LHCN-M2 (cell line): ENCODE data around the gene VPS13D. TPM values are rescaled to one million over a fixed set of nuclear protein-coding genes. Genes with fewer than 3 reads are reported as not detected.

ENCODE experiments used
- DNase-seq: peaks from one replicate; pipeline ENCODE4 v3.0.0-alpha.2; 2012; ENCODE audit warnings: low read depth
- total RNA-seq: library from RNA; depleted of rRNA; stranded (reverse); fragments of >200 nt; gene quantifications from 2 replicates; pipeline ENCODE4 v1.2.3, GENCODE V29; 2014

The VPS13D gene
- total RNA-seq, 1 experiment from 2014 or later: 17.0 TPM

GRCh38 chr1:12405325-12406210 lies 175.7 kb downstream of the VPS13D start:
- DNase-seq: no peak

GRCh38 chr1:12406211-12407021 lies 176.6 kb downstream of the VPS13D start:
- DNase-seq: no peak

- peak; percentile 65 for DNase-seq
These were observed 177.5 kb downstream of the VPS13D start for GRCh38 chr1:12407050-12407961.

DNA sequence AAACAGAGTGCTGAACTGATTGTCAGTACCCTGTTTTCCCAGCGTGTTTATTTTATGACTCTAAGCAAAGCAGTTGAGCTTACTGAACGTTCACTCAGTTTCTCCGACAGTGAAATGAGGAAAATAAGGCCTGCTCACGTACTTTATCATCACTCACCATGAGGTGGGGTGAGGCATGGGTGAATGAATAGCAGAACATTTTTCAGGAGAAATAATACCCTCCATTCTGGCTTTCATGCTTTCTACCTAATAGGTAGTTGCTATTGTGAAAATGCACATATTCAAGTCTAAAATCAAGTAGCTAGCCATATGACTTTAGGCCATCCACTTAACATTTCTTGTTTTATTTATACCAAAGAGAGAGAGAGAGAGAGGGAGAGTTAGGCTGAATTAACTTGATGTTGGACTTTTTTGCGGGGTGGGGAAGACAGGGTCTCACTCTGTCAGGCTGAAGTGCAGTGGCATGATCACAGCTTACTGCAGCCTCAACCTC lies 178.2 kb downstream of the VPS13D start:
- DNase-seq: no peak

DNA sequence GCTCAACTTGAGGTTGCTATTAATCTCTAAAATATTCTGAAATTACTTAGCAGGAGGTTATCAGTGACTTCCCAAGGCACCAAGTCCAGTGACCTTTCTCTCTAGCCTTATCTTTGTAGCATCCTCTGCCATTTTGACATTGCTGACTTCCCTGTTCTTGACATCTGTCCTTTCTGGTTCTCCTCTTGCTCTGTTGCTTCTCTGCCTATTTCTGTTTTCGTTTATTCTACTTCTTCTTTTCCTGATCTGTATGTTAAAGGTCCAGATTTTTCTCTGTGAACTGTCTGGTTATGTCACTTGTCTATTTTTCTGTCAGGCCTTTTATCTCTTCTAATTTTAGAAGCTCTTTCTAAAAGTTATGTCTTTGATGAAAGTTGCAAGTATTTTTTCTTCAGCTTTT lies 178.8 kb downstream of the VPS13D start:
- DNase-seq: no peak

- no peak for DNase-seq
These were observed 179.9 kb downstream of the VPS13D start for GRCh38 chr1:12409681-12410080.

DNA sequence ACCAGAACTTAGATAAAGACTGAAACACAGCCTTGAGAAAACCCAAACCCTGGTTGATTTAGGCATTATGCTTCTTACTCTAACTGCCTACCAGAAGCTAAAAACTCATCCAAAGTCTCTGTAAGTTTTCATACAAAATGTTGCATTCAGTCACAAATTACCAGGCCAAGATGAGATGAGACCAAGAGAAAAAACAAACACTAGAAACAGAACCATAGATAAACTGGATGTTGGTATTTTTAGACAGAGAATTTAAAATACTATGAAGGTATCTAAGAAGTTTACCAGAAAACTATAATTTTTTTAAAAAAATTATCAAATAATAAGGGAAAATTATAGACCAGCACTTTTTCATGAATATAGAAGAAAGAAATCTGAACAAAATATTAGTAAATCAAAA lies 180.5 kb downstream of the VPS13D start:
- DNase-seq: no peak

DNA sequence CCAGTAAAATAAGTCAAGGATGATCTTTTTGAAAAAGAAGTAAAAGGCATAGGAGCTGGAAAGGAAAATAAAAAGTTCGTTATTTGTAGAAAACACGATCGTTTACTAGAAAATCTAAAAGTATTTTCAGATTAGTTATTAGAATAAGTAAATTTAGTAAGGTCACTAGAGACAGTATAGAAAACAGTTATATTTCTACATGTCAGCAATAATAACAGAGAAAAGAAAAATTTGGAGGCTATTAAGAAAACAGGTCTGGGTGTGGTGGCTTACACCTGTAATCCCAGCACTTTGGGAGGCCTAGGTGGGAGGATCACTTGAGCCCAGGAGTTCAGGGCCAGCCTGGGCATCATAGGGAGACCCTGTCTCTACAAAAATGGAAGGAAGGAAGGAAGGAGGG lies 181.3 kb downstream of the VPS13D start:
- DNase-seq: no peak

DNA sequence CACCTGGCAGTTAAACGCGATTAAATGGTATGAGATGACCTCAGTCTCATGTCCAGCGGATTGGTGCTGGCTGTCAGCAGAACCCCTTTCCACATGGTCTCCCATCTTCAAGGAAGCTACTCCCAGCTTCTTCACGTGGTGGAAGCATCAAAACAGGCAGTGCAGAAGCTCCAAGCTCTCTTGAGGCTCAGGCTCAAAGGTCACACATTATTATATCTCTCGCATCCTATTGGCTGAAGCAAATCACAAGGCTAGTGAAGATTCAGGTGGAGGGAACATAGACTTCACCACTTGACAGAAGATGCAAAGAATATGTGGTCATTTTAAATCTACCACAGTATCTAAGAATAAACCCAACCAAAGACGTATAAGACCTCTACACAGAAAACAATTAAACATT lies 181.9 kb downstream of the VPS13D start:
- no peak for DNase-seq

DNA sequence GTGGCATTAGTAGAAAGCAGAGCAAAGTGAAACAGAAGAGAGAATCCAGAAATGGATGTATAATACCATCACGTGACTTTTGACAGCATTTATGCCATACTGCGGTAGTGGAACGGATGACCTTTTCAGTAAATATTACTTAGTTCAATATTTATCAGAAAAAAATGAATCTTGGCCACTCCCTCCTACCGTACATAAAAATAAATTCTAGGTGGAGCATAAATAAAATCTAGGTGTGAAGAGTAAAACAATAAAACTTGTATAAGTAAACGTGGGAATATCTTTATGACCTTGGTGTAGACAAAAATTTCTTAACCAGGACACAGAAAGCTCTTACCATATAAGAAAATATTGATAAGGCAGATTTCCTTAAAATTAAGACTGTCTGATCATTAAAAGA lies 182.6 kb downstream of the VPS13D start:
- no peak for DNase-seq

DNA sequence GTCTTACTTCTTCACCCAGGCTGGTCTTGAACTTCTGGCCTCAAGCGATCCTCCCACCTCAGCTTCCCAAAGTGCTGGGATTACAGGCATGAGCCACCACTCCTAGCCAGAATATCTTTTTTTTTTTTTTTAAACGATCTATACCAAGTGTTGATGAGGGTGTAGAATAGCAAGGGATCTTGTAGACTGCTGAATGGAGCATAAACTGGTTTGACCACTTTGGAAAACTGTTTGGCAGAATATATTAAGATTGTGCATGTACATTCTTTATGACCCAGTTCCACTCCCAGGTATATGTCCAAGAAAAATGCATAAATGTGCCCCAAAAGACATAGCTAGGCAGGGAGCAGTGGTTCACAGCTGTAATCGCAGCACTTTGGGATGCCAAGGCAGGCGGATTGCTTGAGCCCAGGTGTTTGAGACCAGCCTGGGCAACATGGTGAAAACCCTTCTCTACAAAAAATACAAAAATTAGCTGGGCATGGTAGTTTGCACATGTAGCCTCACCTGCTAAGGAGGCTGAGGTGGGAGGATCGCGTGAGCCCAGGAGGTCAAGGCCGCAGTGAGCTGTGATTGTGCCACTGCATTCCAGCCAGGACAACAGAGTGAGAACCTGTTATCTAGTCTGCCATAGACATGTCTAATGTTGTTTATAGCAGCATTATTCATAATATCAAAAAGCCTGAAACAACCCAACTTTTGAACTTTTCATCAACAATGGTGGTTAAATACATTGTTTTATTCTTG lies 184.0 kb downstream of the VPS13D start:
- no peak for DNase-seq

DNA sequence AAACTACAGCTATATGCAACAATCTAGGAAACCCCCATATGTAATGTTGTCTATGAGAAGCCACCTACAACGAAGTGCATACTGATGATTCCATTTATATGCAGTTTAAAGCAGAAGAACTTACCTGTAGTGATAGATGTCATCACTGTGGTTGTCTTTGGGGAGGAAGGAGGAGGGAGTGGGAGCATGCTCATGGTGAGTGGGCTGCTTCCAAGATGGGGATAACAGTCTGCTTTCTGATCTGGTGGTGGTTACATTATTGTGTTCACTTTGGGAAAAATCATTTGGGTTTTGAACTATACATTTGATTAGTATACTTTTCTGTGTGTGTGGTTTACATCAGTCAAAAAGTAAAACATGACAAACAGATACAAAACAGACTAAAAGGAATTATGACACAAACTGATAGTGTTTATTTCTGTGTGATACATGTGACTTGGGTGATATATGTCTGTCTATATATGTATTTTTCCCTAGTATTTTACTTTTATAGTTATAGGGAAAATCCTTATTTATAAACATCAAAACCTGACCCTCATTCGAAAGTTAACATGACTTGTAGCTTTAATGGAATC lies 184.7 kb downstream of the VPS13D start:
- DNase-seq: no peak

DNA sequence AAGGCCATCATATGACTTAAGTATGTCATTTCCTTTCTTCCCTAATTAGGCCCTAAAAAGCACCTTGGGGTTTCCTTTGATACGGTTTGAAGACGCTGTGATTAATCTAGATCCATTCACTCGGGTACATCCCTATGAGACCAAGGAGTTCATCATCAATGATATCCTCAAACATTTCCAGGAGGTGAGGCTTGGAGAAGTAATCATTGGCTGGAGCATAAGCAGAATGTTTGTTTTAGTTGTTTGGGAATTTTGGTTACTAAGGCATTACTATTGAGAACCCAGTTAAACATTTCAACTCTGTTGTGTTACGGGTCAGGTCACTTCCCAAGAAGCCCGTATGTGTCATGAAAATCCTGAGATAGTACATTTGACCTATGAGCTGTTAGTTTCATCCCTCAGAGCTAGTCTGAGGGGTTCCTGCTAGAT lies 185.2 kb downstream of the VPS13D start:
- no peak for DNase-seq

DNA sequence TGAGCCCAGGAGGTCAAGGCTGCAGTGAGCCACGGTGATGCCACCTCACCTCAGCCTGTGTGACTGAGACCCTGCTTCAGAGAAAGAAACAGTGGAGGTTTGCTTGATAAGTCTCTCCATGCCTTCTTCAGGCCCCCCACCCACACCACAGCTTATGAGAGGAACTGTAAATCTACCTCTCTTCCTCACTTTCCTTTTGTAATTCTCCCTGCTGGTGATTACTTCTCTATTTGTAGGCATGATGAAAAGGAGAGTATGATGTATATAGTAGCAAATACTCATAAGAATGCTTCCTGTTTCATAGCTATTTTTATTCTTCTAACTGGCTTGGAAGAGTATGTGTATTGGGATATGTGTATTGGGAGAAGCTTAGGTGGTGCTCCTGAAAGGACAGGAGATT lies 186.3 kb downstream of the VPS13D start:
- DNase-seq: no peak

DNA sequence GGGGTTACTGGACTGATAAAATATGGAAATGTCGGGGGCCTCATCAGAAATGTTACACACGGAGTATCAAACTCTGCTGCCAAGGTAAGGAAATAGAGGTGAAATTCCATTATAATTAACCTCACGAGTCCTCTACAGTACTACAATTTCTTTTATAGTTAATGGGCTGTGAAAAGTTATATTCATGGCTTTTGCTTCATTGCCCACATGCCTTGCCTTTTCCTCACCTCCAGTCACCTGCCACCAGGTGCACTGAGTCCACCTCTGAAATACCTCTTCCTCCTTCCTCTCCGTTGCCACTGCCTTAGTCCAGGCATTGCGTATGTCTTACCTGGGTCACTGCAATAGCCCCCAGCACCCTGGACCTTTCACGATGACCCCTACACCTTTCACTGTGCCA lies 186.9 kb downstream of the VPS13D start:
- no peak for DNase-seq

- DNase-seq: no peak
These were observed 187.6 kb downstream of the VPS13D start for GRCh38 chr1:12417389-12417788.

DNA sequence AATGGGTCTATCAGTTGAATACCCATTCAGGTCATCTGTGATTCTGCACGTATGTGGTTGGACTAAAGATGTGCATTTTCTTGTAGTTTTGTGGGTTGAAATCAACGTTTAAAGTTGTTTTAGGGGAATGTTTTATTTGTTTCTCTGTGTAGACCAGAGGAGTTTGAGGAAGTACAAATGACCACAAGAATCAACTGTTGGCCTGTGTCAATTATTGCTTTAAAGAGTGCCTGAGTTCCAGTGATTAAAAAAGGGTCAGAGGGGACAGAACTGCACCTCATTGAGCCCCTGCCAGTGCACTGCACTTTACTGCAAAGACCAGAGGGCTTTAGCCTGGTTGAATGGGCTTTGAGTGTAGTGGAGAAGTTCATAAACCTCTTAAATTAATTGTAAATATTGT lies 190.3 kb downstream of the VPS13D start:
- DNase-seq: no peak

DNA sequence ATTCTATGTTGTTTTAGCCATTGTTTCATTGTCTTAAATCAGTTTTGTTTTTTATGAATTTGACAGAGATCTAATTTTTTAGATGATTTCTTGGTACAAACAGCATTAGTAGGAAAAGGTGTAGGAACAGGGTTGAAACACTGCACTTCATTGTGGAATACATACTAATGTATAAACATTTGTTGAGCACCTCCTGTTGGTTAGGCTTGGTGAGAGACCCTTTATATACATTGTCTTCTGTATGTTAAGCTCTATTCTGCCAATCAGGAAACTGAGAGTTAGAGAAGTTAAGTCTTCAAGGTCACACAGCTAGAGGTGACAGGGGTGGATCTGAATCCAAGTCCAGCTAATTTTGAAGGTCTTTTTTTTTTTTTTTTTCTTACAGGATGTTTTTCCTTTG lies 192.7 kb downstream of the VPS13D start:
- no peak for DNase-seq

- peak; percentile 63 for DNase-seq
These were observed 194.3 kb downstream of the VPS13D start for GRCh38 chr1:12424087-12424529.

DNA sequence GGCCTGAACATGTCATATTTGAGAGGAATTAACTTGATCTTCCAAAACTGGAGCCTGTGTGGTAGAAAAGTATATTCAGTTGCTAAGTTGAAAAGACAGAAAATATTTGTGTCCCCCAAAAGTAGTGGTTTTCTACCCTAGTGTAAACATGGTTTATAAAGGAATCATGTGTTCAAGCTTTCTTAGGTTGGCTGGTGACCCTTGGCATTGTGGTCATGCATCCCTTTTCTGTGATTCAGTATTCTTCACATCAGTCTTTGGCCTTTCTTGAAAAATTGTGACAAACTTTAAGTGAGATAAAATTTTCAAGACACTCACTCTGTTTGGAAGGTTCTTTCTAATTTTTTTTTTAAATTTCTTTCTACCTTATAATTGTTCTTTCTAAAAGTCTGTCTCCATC lies 195.0 kb downstream of the VPS13D start:
- peak; percentile 38 for DNase-seq
